Small intestine (tissue), 7 donors: Measurements from ENCODE around the gene PXDN. TPM values are rescaled to one million over a fixed set of nuclear protein-coding genes. Genes with fewer than 3 reads are reported as not detected.
"Not testable (repeated sequence)": the region's sequence is repeated elsewhere in the genome, so short reads cannot be mapped to it uniquely, and the experiment has no call there.

Experiments
- DNase-seq, 2 donors: peaks; one replicate each; pipeline versions ENCODE4 v3.0.0 to v3.0.0-alpha.2; 2013
- FAIRE-seq: peaks from 2 replicates; lab custom pipeline; 2012; peaks lifted over from hg19 to GRCh38; lab: Jason Lieb, UNC
- H3K27ac ChIP-seq, 3 donors: one replicate each; pipeline ENCODE4 v1.5.1; 2013; ENCODE audit warnings: low read length in 2 of 3, mild to moderate bottlenecking in 2 of 3, control low read depth in 1 of 3, inconsistent platforms in 1 of 3, low read depth in 1 of 3, moderate library complexity in 1 of 3
- H3K27me3 ChIP-seq, 3 donors: one replicate each; pipeline ENCODE4 v1.6.1; 2013; ENCODE audit warnings: low read length in 3 of 3, inconsistent platforms in 1 of 3; ENCODE audit not compliant: control insufficient read depth in 3 of 3, insufficient read depth in 3 of 3
- H3K36me3 ChIP-seq, 3 donors: one replicate each; pipeline ENCODE4 v1.6.1; 2013; ENCODE audit warnings: low read length in 3 of 3, inconsistent platforms in 1 of 3, low read depth in 1 of 3, mild to moderate bottlenecking in 1 of 3, moderate library complexity in 1 of 3; ENCODE audit not compliant: control insufficient read depth in 3 of 3, insufficient read depth in 2 of 3
- H3K4me1 ChIP-seq, 3 donors: one replicate each; pipeline ENCODE4 v1.6.1; 2013; ENCODE audit warnings: low read length in 2 of 3, inconsistent platforms in 1 of 3, low read depth in 1 of 3, mild to moderate bottlenecking in 1 of 3, moderate library complexity in 1 of 3; ENCODE audit not compliant: control insufficient read depth in 3 of 3, insufficient read depth in 2 of 3
- H3K4me3 ChIP-seq, 3 donors: one replicate each; pipeline ENCODE4 v1.5.1; 2013; ENCODE audit warnings: low read length in 3 of 3, control low read depth in 1 of 3, inconsistent platforms in 1 of 3, low read depth in 1 of 3, mild to moderate bottlenecking in 1 of 3, moderate library complexity in 1 of 3
- H3K9me3 ChIP-seq, 2 donors: one replicate each; pipeline ENCODE4 v1.6.1; 2013; ENCODE audit warnings: low read depth in 1 of 2, low read length in 1 of 2; ENCODE audit not compliant: control insufficient read depth in 2 of 2, insufficient read depth in 1 of 2
- WGBS, 3 donors: extraction: QIAGEN DNeasy Blood & Tissue Kit; methylation state at CpG; one replicate each; pipeline ENCODE4 v1.1.7; 2013; 5-methylcytosine and 5-hydroxymethylcytosine counted together
- polyA plus RNA-seq, 4 donors: library from polyadenylated mRNA; stranded (reverse) in 3 of 4; unstranded in 1 of 4; fragments of 200-250 nt in 3 of 4; fragments of 120-200 nt in 1 of 4; gene quantifications; one replicate each; pipeline versions ENCODE4 v1.2.1 to v1.2.3, GENCODE V29; 2013
- donor health status: healthy with polysubstance abuse.
- donor health status: control.
- donor health status: control.
- donor health status: Bipolar disorder and iron deficiency.
- donor health status: healthy.

Gene PXDN
- polyA plus RNA-seq, 4 donors = 0.81 to 38.9 (median 6.6) TPM

DNA sequence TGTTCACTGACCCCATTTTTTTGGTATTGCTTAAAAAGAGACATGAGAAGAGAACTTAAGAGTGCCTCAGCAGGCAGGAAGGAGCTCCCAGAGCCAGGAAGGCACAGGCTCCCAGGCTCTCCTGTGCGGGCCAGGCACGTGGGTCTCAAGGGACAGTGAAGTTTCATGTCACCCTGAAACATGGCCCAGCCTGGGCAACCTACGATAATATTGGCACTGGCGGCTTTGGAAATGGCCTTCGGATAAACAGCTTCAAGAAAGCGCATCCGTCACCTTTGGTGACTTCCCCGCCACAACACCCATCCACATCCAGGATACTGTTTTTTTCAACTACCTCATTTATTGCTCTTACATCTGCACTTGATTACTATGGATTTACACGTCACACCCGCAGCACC is 30.5 kb downstream of the PXDN start:
- Histone ChIP-seq H3K27me3 (no peaks in the 10 kb centered on the region), H3K27ac (no peak overlapping the region), H3K4me3 (no peak overlapping the region), H3K4me1 (no peaks in the 10 kb centered on the region), H3K9me3 (no peaks in the 10 kb centered on the region), H3K36me3 (no peaks in the 10 kb centered on the region)
- 83 to 91% (median 89%) methylated on average over 6 to 10 of the region's 10 CpGs for WGBS, 3 donors
- FAIRE-seq (no peak), DNase-seq (no peak)

DNA sequence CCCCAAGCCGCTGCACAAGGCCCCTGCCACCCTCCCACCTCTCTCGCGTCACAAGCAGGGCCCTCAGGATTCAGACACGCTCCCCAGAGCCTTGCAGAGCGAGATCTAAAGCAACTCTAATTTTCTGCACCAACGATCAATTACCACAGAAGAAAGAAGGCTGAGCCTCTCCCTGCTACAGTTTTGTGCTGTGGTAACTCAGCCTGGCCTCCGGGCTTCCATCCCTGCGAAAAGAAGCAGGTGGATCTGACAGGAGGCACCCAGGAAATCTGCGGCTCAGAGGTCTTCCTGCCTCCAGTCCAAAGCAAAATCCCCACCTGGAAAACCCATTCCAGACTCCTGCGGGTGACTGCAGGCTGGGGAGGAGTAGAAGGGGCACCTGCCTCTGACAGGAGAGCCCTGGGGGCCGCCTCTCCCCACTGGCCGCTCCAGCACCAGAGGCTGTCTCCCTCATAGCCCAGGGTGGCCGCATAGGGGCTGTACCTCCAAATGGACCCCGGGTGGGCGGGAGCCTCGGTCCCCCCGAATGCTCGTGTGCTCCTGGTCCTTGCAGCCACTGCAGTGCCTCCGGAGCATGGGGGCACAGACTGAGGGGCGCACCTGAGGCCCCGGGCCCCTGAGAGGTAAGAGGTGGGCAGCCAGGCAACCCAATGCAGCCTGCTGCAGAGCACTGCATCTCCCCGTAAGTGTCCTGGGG is 31.0 kb downstream of the PXDN start:
- H3K27ac ChIP-seq = no peak overlapping the region
- no peak overlapping the region for H3K4me3 ChIP-seq
- WGBS, 3 donors = 85 to 92% (median 89%) methylated on average over 21 to 22 of the region's 22 CpGs
- no peaks in the 10 kb centered on the region for H3K36me3 ChIP-seq
- DNase-seq = no peak
- no peak for FAIRE-seq
- H3K9me3 ChIP-seq = no peaks in the 10 kb centered on the region
- no peaks in the 10 kb centered on the region for H3K27me3 ChIP-seq
- peaks cover 0 to under 1% (median 0%) of the 10 kb centered on the region in 3 donors for H3K4me1 ChIP-seq

DNA sequence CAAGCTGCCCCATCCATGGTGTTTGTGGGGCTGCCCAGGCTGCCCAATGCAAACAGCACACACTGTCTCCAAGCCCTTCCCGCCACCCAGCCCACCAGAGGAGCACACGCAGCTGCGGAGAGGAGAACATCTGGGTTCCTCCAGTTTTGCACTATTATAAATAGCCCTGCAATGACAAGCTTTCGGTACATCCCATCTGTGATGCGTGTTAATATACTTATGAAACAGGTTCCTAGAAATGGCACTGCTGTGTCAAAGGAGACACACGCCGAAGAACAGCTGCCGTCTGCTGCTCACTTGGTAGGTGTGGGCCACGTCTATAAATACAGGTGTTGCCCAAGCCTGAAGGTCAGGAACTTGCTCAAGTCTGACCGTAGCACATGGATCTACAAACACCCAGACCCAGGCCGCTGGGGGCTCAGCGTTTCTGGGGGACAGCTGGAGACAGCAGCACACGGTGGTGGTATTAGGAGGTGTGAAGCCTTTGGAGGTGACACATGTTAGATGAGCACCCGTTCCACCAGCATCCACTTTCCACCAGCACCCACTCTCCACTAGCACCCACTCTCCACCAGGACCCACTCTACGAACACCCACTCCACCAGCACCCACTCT is 34.3 kb downstream of the PXDN start:
- Histone ChIP-seq H3K27me3 (no peaks in the 10 kb centered on the region), H3K36me3 (peaks cover 0 to 4% (median 0%) of the 10 kb centered on the region in 3 donors), H3K4me1 (peaks cover 0 to 5% (median 0%) of the 10 kb centered on the region in 3 donors), H3K4me3 (no peak overlapping the region), H3K27ac (no peak overlapping the region), H3K9me3 (no peaks in the 10 kb centered on the region)
- DNase-seq (no peak), FAIRE-seq (no peak)
- 83 to 93% (median 89%) methylated on average over 15 of the region's 15 CpGs for WGBS, 3 donors

DNA sequence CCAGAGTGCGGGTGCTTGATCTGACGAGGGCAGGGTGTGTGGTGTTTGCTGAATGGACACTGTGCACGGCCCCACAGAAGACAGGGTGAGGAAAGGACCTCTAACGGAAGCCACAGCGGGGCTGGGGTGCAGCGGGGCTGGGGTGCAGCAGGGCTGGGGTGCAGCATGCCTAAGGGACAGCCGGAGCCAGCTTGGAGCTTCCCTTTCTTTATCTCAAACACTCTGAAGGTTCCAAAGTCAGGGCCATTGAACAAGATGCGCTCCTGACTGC is 35.0 kb downstream of the PXDN start:
- DNase-seq = no peak
- no peaks in the 10 kb centered on the region for H3K27me3 ChIP-seq
- FAIRE-seq = no peak
- no peaks in the 10 kb centered on the region for H3K9me3 ChIP-seq
- peaks cover 0 to 4% (median 0%) of the 10 kb centered on the region in 3 donors for H3K36me3 ChIP-seq
- H3K27ac ChIP-seq = no peak overlapping the region
- WGBS, 3 donors = 69 to 80% (median 76%) methylated on average over 8 of the region's 8 CpGs
- H3K4me1 ChIP-seq = peaks cover 0 to 5% (median 0%) of the 10 kb centered on the region in 3 donors
- H3K4me3 ChIP-seq = no peak overlapping the region

DNA sequence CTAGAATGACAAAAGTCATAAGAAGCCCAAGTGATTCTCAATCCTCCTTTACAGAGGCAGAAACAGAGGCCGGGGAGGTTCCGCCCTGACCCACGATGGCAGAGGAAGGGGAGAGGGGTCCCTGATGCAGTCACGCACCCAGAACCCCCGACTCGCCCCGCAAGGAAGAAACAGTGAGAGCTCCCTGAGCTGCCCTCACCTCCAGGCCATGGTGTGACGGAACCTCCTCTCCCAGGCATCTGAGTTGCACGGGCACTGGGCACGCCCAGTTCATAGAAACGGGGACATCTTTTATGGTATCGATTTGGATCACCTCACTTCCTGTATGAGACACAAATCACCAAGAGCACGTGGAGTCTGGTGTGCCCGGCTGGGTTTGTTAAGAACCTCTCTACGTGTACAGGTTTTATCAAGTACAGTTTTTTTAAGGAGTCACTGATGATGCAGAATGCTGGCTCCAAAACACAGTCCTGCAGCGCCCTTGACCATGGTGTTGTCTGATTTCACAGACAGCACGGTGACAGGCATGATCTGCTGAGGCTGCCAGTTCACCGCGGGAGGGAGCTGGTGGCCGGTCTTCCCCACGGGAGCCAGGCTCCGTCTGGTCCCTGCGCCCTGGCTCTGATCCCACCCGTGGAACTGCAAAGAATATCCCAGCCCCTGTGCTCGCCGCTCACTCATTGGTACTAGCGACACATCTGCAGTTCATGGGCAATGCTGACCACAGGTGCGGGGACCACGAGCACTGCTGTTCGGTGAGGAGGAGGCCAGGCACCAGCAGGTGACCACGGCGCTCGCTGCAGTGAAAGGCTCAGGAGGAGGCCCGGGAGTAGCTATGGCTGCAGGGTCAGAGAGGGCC is 35.6 kb downstream of the PXDN start:
- FAIRE-seq (no peak), DNase-seq (no peak)
- peaks cover 0 to 5% (median 0%) of the 10 kb centered on the region in 3 donors for H3K4me1 ChIP-seq
- H3K9me3 ChIP-seq = no peaks in the 10 kb centered on the region
- no peak overlapping the region for H3K4me3 ChIP-seq
- 73 to 78% (median 78%) methylated on average over 34 of the region's 34 CpGs for WGBS, 3 donors
- H3K36me3 ChIP-seq = peaks cover 0 to 4% (median 0%) of the 10 kb centered on the region in 3 donors
- H3K27ac ChIP-seq = peak overlapping the region in 2 of 3 donors; percentile 28 to 69
- no peaks in the 10 kb centered on the region for H3K27me3 ChIP-seq

DNA sequence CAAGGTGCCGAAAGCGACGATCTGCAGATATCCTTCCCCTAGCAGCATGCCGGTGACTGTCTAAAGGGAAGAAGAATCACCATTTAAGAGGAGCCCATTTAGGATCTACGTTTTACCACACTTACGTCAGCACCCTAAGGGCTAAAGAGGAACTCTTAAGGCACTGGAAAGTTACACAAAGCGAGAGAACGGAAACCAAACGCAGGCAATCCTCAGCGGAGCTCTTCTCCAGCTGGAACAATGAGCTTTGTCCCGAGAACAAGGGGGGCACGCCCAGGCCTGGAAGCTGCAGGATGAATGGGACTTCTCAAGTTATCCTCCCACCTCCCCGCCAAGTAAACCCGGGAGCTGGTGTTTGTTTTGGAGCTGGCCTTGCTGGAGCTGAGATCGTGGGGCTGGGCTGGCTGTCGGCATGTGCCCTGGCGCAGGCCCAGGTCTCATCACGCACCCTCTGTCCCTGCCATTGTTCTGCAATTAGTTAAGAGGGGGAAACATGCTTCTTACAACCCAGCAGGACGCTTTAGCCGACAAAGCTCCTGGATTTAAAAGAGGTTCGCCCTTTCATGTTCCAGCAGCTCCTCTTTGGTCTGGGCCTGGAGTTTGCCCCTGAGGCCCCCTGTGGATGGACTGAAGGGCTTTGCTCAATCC is 36.4 kb downstream of the PXDN start:
- no peak overlapping the region for H3K4me3 ChIP-seq
- peaks cover 0 to 4% (median 0%) of the 10 kb centered on the region in 3 donors for H3K36me3 ChIP-seq
- no peaks in the 10 kb centered on the region for H3K27me3 ChIP-seq
- peaks cover 0 to 5% (median 0%) of the 10 kb centered on the region in 3 donors for H3K4me1 ChIP-seq
- no peaks in the 10 kb centered on the region for H3K9me3 ChIP-seq
- 22 to 28% (median 24%) methylated on average over 21 of the region's 21 CpGs for WGBS, 3 donors
- DNase-seq (peak; percentile 8 to 35), FAIRE-seq (no peak)
- H3K27ac ChIP-seq = peak overlapping the region in 2 of 3 donors; percentile 28 to 69

DNA sequence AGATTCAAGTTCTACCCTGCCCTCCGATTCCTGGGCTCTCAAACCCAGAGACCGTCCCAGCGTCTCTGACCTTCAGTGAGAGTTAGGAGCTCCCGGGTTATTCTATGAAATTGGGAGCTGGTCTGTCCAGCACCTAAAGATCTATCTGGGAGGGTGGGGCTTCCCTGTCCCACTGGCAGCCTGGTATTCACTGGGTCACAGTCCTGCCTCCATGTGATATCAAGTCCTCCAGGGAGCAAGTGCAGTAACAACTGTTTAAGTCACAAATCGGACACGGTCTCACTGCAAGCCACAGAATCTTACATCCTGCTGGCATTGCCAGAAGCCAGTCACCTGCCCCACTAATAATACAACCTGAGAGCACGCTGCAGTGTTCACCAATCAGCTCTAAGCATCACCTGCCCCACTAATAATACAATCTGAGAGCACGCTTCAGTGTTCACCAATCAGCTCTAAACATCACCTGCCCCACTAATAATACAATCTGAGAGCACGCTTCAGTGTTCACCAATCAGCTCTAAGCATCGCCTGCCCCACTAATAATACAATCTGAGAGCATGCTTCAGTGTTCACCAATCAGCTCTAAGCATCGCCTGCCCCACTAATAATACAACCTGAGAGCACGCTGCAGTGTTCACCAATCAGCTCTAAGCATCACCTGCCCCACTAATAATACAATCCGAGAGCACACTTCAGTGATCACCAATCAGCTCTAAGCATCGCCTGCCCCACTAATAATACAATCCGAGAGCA is 38.0 kb downstream of the PXDN start:
- H3K4me1 ChIP-seq, FAIRE-seq, H3K36me3 ChIP-seq, H3K27ac ChIP-seq, H3K9me3 ChIP-seq, DNase-seq, H3K27me3 ChIP-seq, H3K4me3 ChIP-seq: not testable (repeated sequence)
- WGBS, 3 donors = 71 to 82% (median 77%) methylated on average over 15 of the region's 15 CpGs
